Esophagus (tissue), 2 donors: ENCODE data around the gene PDXP. TPM values are rescaled to one million over a fixed set of nuclear protein-coding genes. Genes with fewer than 3 reads are reported as not detected.

Experiments used
- H3K27ac ChIP-seq, 2 donors: one replicate each; pipeline ENCODE4 v1.5.1; 2013; ENCODE audit warnings: low read depth in 2 of 2, mild to moderate bottlenecking in 2 of 2, inconsistent platforms in 1 of 2, low read length in 1 of 2, moderate library complexity in 1 of 2
- H3K27me3 ChIP-seq, 2 donors: one replicate each; pipeline ENCODE4 v1.6.1; 2013; ENCODE audit warnings: low read length in 2 of 2, control low read depth in 1 of 2, mild to moderate bottlenecking in 1 of 2; ENCODE audit not compliant: insufficient read depth in 2 of 2, control insufficient read depth in 1 of 2
- H3K36me3 ChIP-seq, 2 donors: one replicate each; pipeline ENCODE4 v1.6.1; 2013; ENCODE audit warnings: low read length in 1 of 2; ENCODE audit not compliant: control insufficient read depth in 2 of 2, insufficient read depth in 2 of 2
- H3K4me1 ChIP-seq, 2 donors: one replicate each; pipeline ENCODE4 v1.6.1; 2013; ENCODE audit warnings: low read length in 1 of 2; ENCODE audit not compliant: control insufficient read depth in 2 of 2, insufficient read depth in 2 of 2
- H3K4me3 ChIP-seq, 2 donors: one replicate each; pipeline ENCODE4 v1.5.1; 2013; ENCODE audit warnings: low read length in 2 of 2, mild to moderate bottlenecking in 2 of 2, low read depth in 1 of 2, moderate library complexity in 1 of 2
- H3K9me3 ChIP-seq, 2 donors: one replicate each; pipeline ENCODE4 v1.6.1; 2013; ENCODE audit warnings: mild to moderate bottlenecking in 2 of 2, low read depth in 1 of 2, low read length in 1 of 2, moderate library complexity in 1 of 2; ENCODE audit not compliant: control insufficient read depth in 2 of 2, insufficient read depth in 1 of 2
- WGBS, 2 donors: extraction: QIAGEN DNeasy Blood & Tissue Kit; methylation state at CpG; one replicate each; pipeline ENCODE4 v1.1.7; 2013; 5-methylcytosine and 5-hydroxymethylcytosine counted together
- polyA plus RNA-seq, 2 donors: library from polyadenylated mRNA; stranded (reverse); fragments of 200-250 nt; gene quantifications; one replicate each; pipeline ENCODE4 v1.2.3, GENCODE V29; 2013
- donor health status: healthy with polysubstance abuse.
- donor health status: Bipolar disorder and iron deficiency.

Gene PDXP
- polyA plus RNA-seq, 2 donors, result 1.4 to 2.2 TPM

GRCh38 chr22:37704645-37705044 lies 46.1 kb downstream of the PDXP start:
- no peak overlapping the region for H3K4me3 ChIP-seq
- H3K27ac ChIP-seq, result no peak overlapping the region
- H3K9me3 ChIP-seq, result no peaks in the 10 kb centered on the region
- H3K4me1 ChIP-seq, result no peaks in the 10 kb centered on the region
- no peaks in the 10 kb centered on the region for H3K27me3 ChIP-seq
- WGBS, 2 donors, result 84 to 85% methylated on average over 3 of the region's 3 CpGs
- H3K36me3 ChIP-seq, result no peaks in the 10 kb centered on the region

DNA sequence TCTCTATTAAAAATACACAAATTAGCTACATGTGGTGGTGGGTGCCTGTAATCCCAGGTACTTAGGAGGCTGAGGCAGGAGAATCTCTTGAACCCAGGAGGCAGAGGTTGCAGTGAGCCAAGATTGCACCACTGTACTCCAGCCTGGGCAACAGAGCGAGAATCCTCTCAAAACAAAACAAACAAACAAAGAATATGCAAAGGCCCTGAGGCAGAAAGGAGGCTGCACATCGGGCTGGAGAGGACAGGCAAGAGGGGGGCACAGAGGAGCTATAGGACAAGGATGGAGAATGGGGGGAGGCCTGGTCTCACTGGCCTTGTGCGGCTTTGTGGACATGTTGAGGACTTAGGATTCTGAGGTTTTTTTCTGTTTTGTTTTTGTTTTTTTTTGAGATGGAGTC lies 46.7 kb downstream of the PDXP start:
- WGBS, 2 donors, result 90 to 94% methylated on average over 3 of the region's 3 CpGs
- Histone ChIP-seq H3K27ac (no peak overlapping the region), H3K27me3 (no peaks in the 10 kb centered on the region), H3K4me3 (no peak overlapping the region), H3K36me3 (no peaks in the 10 kb centered on the region), H3K9me3 (no peaks in the 10 kb centered on the region), H3K4me1 (peaks cover 0 to under 1% of the 10 kb centered on the region in 2 donors)

DNA sequence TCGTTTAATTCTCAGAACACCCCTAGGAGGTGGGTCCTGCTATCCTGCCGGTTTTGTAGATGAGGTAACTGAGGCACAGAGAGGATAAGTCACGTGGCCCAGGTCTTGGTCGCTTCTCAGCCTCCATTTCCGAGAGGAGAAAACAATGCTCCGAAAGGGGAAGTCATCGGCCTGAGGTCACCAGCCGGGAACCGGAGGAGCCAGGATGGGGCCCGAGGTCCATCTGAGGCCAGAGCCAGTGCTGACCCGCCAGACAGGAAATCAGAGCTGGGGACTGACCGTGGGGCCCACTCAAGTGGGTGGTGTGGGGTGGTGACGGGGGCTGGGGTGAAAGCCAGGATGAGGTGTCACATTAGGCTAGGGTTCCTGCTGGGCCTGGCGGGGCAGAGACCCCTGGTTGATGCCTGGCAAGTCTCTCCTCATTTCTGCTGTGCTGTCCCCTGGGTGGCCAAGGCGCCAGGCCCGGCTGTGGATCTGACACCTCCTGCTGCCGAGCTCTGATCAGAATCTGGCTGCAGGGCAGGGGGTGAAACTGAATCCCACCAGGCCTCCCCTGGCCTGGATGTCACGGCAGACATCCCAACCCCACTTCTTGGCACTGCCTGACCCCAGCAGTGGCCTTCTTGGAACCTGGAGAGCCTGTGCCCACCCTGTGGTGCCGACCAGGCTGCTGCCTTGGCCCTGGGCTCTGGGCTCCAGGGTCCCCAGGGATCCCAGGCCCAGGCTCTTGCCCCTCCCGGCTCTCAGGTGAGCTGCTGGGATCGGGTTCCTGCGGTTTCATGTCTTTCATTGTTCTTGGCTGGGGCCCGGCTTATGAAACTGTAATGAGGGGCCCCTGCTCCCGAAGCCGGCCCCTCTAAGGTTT lies 50.3 kb downstream of the PDXP start:
- Histone ChIP-seq H3K27ac (no peak overlapping the region), H3K27me3 (no peaks in the 10 kb centered on the region), H3K36me3 (peaks cover 0 to 4% of the 10 kb centered on the region in 2 donors), H3K4me3 (no peak overlapping the region), H3K4me1 (peaks cover 0 to 3% of the 10 kb centered on the region in 2 donors), H3K9me3 (no peaks in the 10 kb centered on the region)
- WGBS, 2 donors, result 83 to 84% methylated on average over 25 of the region's 25 CpGs

DNA sequence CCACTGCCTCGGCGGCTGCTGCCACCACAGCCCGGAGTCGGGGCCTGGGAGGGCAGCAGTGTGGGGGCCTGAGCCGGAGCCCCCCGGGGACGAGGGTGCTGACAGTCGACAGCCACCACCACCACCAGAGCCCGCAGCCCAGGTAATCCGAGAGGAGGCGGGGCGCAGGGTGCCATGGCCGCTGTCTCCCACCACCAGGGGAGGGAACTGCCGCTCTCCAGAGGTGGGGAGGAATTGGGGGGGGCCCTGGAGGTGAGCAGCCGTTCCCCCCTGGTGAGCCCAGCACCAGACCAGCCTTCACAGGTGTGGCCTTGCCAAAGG lies 50.9 kb downstream of the PDXP start:
- Histone ChIP-seq H3K9me3 (no peaks in the 10 kb centered on the region), H3K4me1 (peaks cover 0 to 3% of the 10 kb centered on the region in 2 donors), H3K36me3 (peaks cover 0 to 4% of the 10 kb centered on the region in 2 donors), H3K27me3 (no peaks in the 10 kb centered on the region), H3K27ac (no peak overlapping the region), H3K4me3 (no peak overlapping the region)
- 95 to 97% methylated on average over 15 of the region's 15 CpGs for WGBS, 2 donors

- Histone ChIP-seq H3K27ac (no peak overlapping the region), H3K36me3 (peaks cover 0 to 4% of the 10 kb centered on the region in 2 donors), H3K4me3 (no peak overlapping the region), H3K4me1 (peaks cover 0 to 3% of the 10 kb centered on the region in 2 donors), H3K27me3 (no peaks in the 10 kb centered on the region), H3K9me3 (no peaks in the 10 kb centered on the region)
- 76 to 81% methylated on average over 3 of the region's 3 CpGs for WGBS, 2 donors
These were observed 52.2 kb downstream of the PDXP start for GRCh38 chr22:37710675-37711074.

DNA sequence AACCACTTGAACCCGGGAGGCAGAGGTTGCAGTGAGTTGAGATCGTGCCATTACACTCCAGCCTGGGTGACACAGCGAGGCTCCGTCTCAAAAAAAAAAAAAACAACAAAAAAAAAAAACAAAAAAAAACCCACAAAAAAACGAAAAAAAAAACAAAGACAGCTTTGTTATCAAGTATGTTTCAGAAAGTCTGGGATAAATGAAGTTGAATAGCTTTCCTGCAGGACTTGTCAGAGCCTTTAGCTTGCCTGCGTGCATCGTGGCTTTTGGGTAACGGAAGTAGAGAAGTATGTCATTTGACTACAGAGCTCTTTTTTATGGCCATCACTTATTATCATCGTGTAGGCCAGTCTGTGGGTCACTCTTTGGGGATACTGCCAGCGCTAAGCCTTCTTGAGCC lies 53.0 kb downstream of the PDXP start:
- H3K9me3 ChIP-seq, result no peaks in the 10 kb centered on the region
- WGBS, 2 donors, result 88 to 91% methylated on average over 10 of the region's 10 CpGs

DNA sequence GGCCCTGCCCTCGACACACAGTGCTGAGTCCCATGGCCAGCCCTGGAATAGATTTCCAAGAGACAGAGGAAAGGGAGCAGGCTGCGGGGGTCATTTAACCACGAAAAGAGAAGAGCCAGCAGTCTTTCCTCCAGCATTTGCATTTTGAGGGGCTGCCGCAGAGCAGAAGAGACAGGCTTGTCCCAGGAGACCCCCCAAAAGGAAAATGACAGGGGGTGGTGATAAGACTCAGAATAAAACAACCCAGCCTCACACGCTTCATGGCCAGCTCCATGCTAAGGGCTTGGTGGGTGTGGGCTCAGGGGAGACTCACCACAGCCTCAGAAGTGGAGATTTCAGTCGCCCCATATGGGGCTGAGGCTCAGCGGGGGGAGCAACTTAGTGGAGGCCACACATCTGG lies 55.2 kb downstream of the PDXP start:
- Histone ChIP-seq H3K9me3 (no peaks in the 10 kb centered on the region), H3K27ac (no peak overlapping the region), H3K4me1 (peaks cover 0 to 3% of the 10 kb centered on the region in 2 donors), H3K27me3 (no peaks in the 10 kb centered on the region), H3K36me3 (peaks cover 0 to 4% of the 10 kb centered on the region in 2 donors), H3K4me3 (no peak overlapping the region)
- 88 to 92% methylated on average over 7 of the region's 7 CpGs for WGBS, 2 donors

More for the DNA sequence above, 53.0 kb downstream of the PDXP start:
- Histone ChIP-seq H3K4me1 (peaks cover 0 to 3% of the 10 kb centered on the region in 2 donors), H3K4me3 (no peak overlapping the region), H3K36me3 (peaks cover 0 to 4% of the 10 kb centered on the region in 2 donors), H3K27ac (no peak overlapping the region), H3K27me3 (no peaks in the 10 kb centered on the region)

DNA sequence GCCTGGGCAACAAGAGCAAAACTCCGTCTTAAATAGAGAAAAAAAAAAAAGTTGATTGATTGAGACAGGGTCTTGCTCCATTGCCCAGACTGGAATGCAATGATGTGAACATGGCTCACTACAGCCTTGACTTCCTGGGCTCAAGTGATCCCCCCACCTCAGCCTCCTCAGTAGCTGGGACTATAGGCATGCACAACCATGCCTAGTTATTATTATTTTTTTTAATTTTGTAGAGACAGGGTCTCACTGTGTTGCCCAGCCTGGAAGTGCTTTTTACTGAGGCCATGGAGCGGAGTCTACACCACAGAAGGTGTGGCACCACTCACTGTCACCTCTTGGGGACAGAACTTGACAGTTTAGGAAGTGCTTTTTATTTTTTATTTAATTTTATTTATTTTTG lies 56.1 kb downstream of the PDXP start:
- Histone ChIP-seq H3K27me3 (no peaks in the 10 kb centered on the region), H3K9me3 (no peaks in the 10 kb centered on the region), H3K27ac (no peak overlapping the region), H3K4me3 (no peak overlapping the region), H3K36me3 (peaks cover 0 to 4% of the 10 kb centered on the region in 2 donors), H3K4me1 (peaks cover 0 to 3% of the 10 kb centered on the region in 2 donors)
- WGBS, 2 donors, result 86 to 91% methylated on average over 2 of the region's 2 CpGs

GRCh38 chr22:37715760-37716159 lies 57.2 kb downstream of the PDXP start:
- H3K4me3 ChIP-seq, result no peak overlapping the region
- H3K27ac ChIP-seq, result no peak overlapping the region
- no peaks in the 10 kb centered on the region for H3K9me3 ChIP-seq
- H3K4me1 ChIP-seq, result no peaks in the 10 kb centered on the region
- peaks cover 0 to 4% of the 10 kb centered on the region in 2 donors for H3K36me3 ChIP-seq
- WGBS, 2 donors, result 89 to 91% methylated on average over 7 of the region's 7 CpGs
- no peaks in the 10 kb centered on the region for H3K27me3 ChIP-seq
